HEK293 (cell line): ENCODE data around the gene TIAM2.

Source experiments
- CTCF ChIA-PET: fragments of 350-600 bp; formaldehyde crosslinking; extraction: SDS; loops from one replicate; lab custom pipeline; 2021; ENCODE audit warnings: antibody characterized with exemption; lab: Yijun Ruan, JAX
- POLR2A ChIA-PET: fragments of 300-600 bp; formaldehyde crosslinking; extraction: SDS; loops from one replicate; lab custom pipeline; 2020; ENCODE audit warnings: antibody characterized with exemption, inconsistent platforms; lab: Yijun Ruan, JAX
- H3K27ac ChIP-seq: fragments of 200-500 bp; sonication (Bioruptor generic); 2 replicates; pipeline ENCODE4 v1.5.1; 2014; ENCODE audit warnings: low read depth, low read length, control low read depth, inconsistent platforms; ENCODE audit errors: extremely low read depth
- H3K36me3 ChIP-seq, 2 experiments: fragments of 200-500 bp in 1 of 2; sonication (Bioruptor generic) in 1 of 2; 1 replicate in 1 of 2; 2 replicates in 1 of 2; pipeline ENCODE4 v1.5.1; 2014 to 2017; ENCODE audit warnings: inconsistent platforms in 2 of 2, low read length in 2 of 2; ENCODE audit not compliant: control insufficient read depth in 2 of 2, insufficient read depth in 1 of 2
- H3K4me1 ChIP-seq: fragments of 200-500 bp; sonication (Bioruptor generic); 2 replicates; pipeline ENCODE4 v1.5.1; 2014; ENCODE audit warnings: mild to moderate bottlenecking, low read length, inconsistent platforms; ENCODE audit not compliant: control insufficient read depth, insufficient read depth
- H3K4me3 ChIP-seq: 2 replicates; pipeline ENCODE4 v1.5.1; 2011; ENCODE audit warnings: low read depth, mild to moderate bottlenecking, control low read depth, low read length, moderate library complexity
- H3K9me3 ChIP-seq: fragments of 200-500 bp; sonication (Bioruptor generic); 2 replicates; pipeline ENCODE4 v1.5.1; 2014; ENCODE audit warnings: low read depth, low read length, inconsistent platforms; ENCODE audit not compliant: control insufficient read depth, insufficient read depth
- BCL11A ChIP-seq: fragments of 450-650 bp; formaldehyde crosslinking; IDR thresholded peaks from 2 replicates; pipeline ENCODE4 v1.5.1; 2016; ENCODE audit warnings: low read depth, missing biosample characterization, missing genetic modification characterization
- EGR2 ChIP-seq: fragments of 450-650 bp; formaldehyde crosslinking; IDR thresholded peaks from 2 replicates; pipeline ENCODE4 v1.5.1; 2016; ENCODE audit warnings: low read depth, missing biosample characterization, missing genetic modification characterization
- ELK4 ChIP-seq: IDR thresholded peaks from 2 replicates; pipeline ENCODE4 v1.6.1; 2011; ENCODE audit warnings: mild to moderate bottlenecking, low read depth, low read length, borderline replicate concordance
- FEZF1 ChIP-seq: fragments of 450-650 bp; formaldehyde crosslinking; IDR thresholded peaks from 2 replicates; pipeline ENCODE4 v1.5.1; 2016; ENCODE audit warnings: missing biosample characterization, missing genetic modification characterization
- HIC1 ChIP-seq: fragments of 450-650 bp; formaldehyde crosslinking; IDR thresholded peaks from 2 replicates; pipeline ENCODE4 v1.5.1; 2016; ENCODE audit warnings: missing biosample characterization, missing genetic modification characterization
- KLF7 ChIP-seq: fragments of 450-650 bp; formaldehyde crosslinking; IDR thresholded peaks from 2 replicates; pipeline ENCODE4 v1.5.1; 2016; ENCODE audit warnings: missing biosample characterization, missing genetic modification characterization, borderline replicate concordance
- PRDM10 ChIP-seq: fragments of 450-650 bp; formaldehyde crosslinking; IDR thresholded peaks from 2 replicates; pipeline ENCODE4 v1.5.1; 2016; ENCODE audit warnings: missing biosample characterization, missing genetic modification characterization
- YY2 ChIP-seq: fragments of 450-650 bp; formaldehyde crosslinking; IDR thresholded peaks from 2 replicates; pipeline ENCODE4 v1.5.1; 2016; ENCODE audit warnings: missing biosample characterization, missing genetic modification characterization
- ZBTB26 ChIP-seq: fragments of 450-650 bp; formaldehyde crosslinking; optimal IDR thresholded peaks from 2 replicates; pipeline ENCODE3; 2016; ENCODE audit warnings: missing biosample characterization, mild to moderate bottlenecking, missing genetic modification characterization
- ZBTB44 ChIP-seq: fragments of 450-650 bp; IDR thresholded peaks from 2 replicates; pipeline ENCODE4 v1.5.1; 2018; ENCODE audit warnings: missing biosample characterization, mild to moderate bottlenecking, missing genetic modification characterization
- ZNF114 ChIP-seq: fragments of 450-650 bp; formaldehyde crosslinking; IDR thresholded peaks from 2 replicates; pipeline ENCODE4 v1.5.0; 2017; ENCODE audit warnings: missing biosample characterization, missing genetic modification characterization
- ZNF223 ChIP-seq: fragments of 450-650 bp; formaldehyde crosslinking; IDR thresholded peaks from 2 replicates; pipeline ENCODE4 v1.5.1; 2016; ENCODE audit warnings: missing biosample characterization, missing genetic modification characterization
- ZNF292 ChIP-seq: fragments of 450-650 bp; formaldehyde crosslinking; IDR thresholded peaks from 2 replicates; pipeline ENCODE4 v1.5.1; 2016; ENCODE audit warnings: low read depth, missing biosample characterization, missing genetic modification characterization, borderline replicate concordance
- ZNF362 ChIP-seq: fragments of 450-650 bp; formaldehyde crosslinking; IDR thresholded peaks from 2 replicates; pipeline ENCODE4 v1.5.1; 2016; ENCODE audit warnings: missing biosample characterization, missing genetic modification characterization
- ZNF398 ChIP-seq: fragments of 450-650 bp; formaldehyde crosslinking; IDR thresholded peaks from 2 replicates; pipeline ENCODE4 v1.5.1; 2017; ENCODE audit warnings: missing biosample characterization, missing genetic modification characterization
- ZNF449 ChIP-seq: fragments of 450-650 bp; formaldehyde crosslinking; IDR thresholded peaks from 2 replicates; pipeline ENCODE4 v1.5.1; 2017; ENCODE audit warnings: missing biosample characterization, mild to moderate bottlenecking, missing genetic modification characterization, moderate library complexity
- ZNF544 ChIP-seq: fragments of 450-650 bp; formaldehyde crosslinking; IDR thresholded peaks from 2 replicates; pipeline ENCODE4 v1.5.0; 2017; ENCODE audit warnings: missing biosample characterization, missing genetic modification characterization
- ZNF561 ChIP-seq: fragments of 450-650 bp; IDR thresholded peaks from 2 replicates; pipeline ENCODE4 v1.5.1; 2018; ENCODE audit warnings: missing biosample characterization, missing genetic modification characterization, borderline replicate concordance
- ZXDB ChIP-seq: fragments of 450-650 bp; formaldehyde crosslinking; IDR thresholded peaks from 2 replicates; pipeline ENCODE4 v1.5.1; 2016; ENCODE audit warnings: missing biosample characterization, missing genetic modification characterization

The TIAM2 gene

GRCh38 chr6:155154158-155154830, 159.2 kb downstream of the TIAM2 start (continued):
- TF ChIP-seq YY2 (tag by site-specific recombination) (no peak), ZNF561 (tag by site-specific recombination) (peak; percentile 70; the same call in 1 of the 2 replicates), BCL11A (tag by site-specific recombination) (peak; percentile 45; the same call in 1 of the 2 replicates), ZBTB44 (tag by site-specific recombination) (no peak), HIC1 (tag by site-specific recombination) (no peak)
- TF ChIP-seq, all 188 proteins: peak for 52

GRCh38 chr6:155155787-155156447, 160.8 kb downstream of the TIAM2 start:
- POLR2A ChIA-PET, result interaction anchor here (0.6 kb wide), 1 partner anchor 32 kb away, joined by 4 read pairs; no protein-coding TSS in a partner anchor
- no peak for TF ChIP-seq FEZF1
- TF ChIP-seq ZNF223 (tag by site-specific recombination), result no peak
- no peak for TF ChIP-seq EGR2 (tag by site-specific recombination)
- TF ChIP-seq KLF7 (tag by site-specific recombination), result no peak
- TF ChIP-seq ZXDB (tag by site-specific recombination), result no peak
- TF ChIP-seq PRDM10 (tag by site-specific recombination), result no peak
- TF ChIP-seq ZNF398, result no peak
- no peak for TF ChIP-seq ZNF449 (tag by site-specific recombination)
- no peak for TF ChIP-seq ZNF362 (tag by site-specific recombination)
- no peak for TF ChIP-seq ZNF544 (tag by site-specific recombination)
- no peak for TF ChIP-seq ELK4
- TF ChIP-seq ZBTB26 (tag by site-specific recombination), result no peak
- no peak for TF ChIP-seq ZNF114 (tag by site-specific recombination)
- no peak for TF ChIP-seq ZNF292 (tag by site-specific recombination)

More at GRCh38 chr6:155155787-155156447, 160.8 kb downstream of the TIAM2 start:
- Histone ChIP-seq H3K4me3 (no peak overlapping the region), H3K9me3 (no peaks in the 10 kb centered on the region), H3K4me1 (peaks cover 13% of the 10 kb centered on the region), H3K27ac (no peak overlapping the region), H3K36me3 (no peaks in the 10 kb centered on the region)
- CTCF ChIA-PET, result no interaction called here
